Panc1 (cell line): Measurements from ENCODE around the gene SETD1B. TPM values are rescaled to one million over a fixed set of nuclear protein-coding genes. Genes with fewer than 3 reads are reported as not detected.

ENCODE experiments used
- ATAC-seq: fragments of 200-7000 bp; cut with Tn5 transposase; 2 replicates; pipeline ENCODE4 v1.9.1; 2020; ENCODE audit warnings: mild to moderate bottlenecking, moderate library complexity
- BruUV-seq: library from RNA; stranded (reverse); fragments of 400-500 nt; replicated peaks from 2 replicates; lab custom pipeline; 2021; lab: Mats Ljungman, UMichigan
- CTCF ChIA-PET: fragments of 300-600 bp; sonication (Branson Sonifier 250); formaldehyde crosslinking; loops from one replicate; lab custom pipeline; 2022; ENCODE audit warnings: antibody characterized with exemption; lab: Charles Lee
- POLR2A ChIA-PET: fragments of 300-600 bp; sonication (Branson Sonifier 250); formaldehyde crosslinking; loops from one replicate; lab custom pipeline; 2022; ENCODE audit warnings: antibody characterized with exemption; lab: Charles Lee
- DNase-seq: peaks from one replicate; pipeline ENCODE4 v3.0.0-alpha.2; 2010; ENCODE audit warnings: low read depth, low spot score
- H3K27ac ChIP-seq: 2 replicates; pipeline ENCODE4 v1.5.1; 2011; ENCODE audit warnings: mild to moderate bottlenecking, low read length, inconsistent platforms
- H3K27me3 ChIP-seq: fragments of 200-500 bp; sonication (Bioruptor generic); 2 replicates; pipeline ENCODE4 v1.6.0; 2014; ENCODE audit warnings: low read length, inconsistent platforms; ENCODE audit not compliant: control insufficient read depth, insufficient read depth
- H3K36me3 ChIP-seq: fragments of 200-500 bp; sonication (Bioruptor generic); 2 replicates; pipeline ENCODE4 v1.5.1; 2014; ENCODE audit warnings: inconsistent platforms, mild to moderate bottlenecking, low read length, moderate library complexity; ENCODE audit not compliant: control insufficient read depth, insufficient read depth
- H3K4me1 ChIP-seq: 2 replicates; pipeline ENCODE4 v1.5.1; 2011; ENCODE audit warnings: inconsistent platforms, mild to moderate bottlenecking, low read length, moderate library complexity; ENCODE audit not compliant: control insufficient read depth, insufficient read depth
- H3K4me3 ChIP-seq, 2 experiments: 2 replicates each; pipeline ENCODE4 v1.5.1; 2011 to 2012; ENCODE audit warnings: low read depth in 2 of 2, low read length in 2 of 2, mild to moderate bottlenecking in 2 of 2, inconsistent platforms in 1 of 2, moderate library complexity in 1 of 2
- H3K9me3 ChIP-seq: fragments of 200-500 bp; sonication (Bioruptor generic); 2 replicates; pipeline ENCODE4 v1.5.1; 2014; ENCODE audit warnings: low read depth, mild to moderate bottlenecking, inconsistent platforms, low read length, moderate library complexity; ENCODE audit not compliant: control insufficient read depth, insufficient read depth
- CTCF ChIP-seq: fragments of 450-650 bp; IDR thresholded peaks from 2 replicates; pipeline ENCODE4 v1.5.1; 2017; ENCODE audit warnings: mild to moderate bottlenecking
- POLR2AphosphoS5 ChIP-seq: IDR thresholded peaks from 2 replicates; pipeline ENCODE4 v1.6.1; 2012; ENCODE audit warnings: mild to moderate bottlenecking, low read depth, low read length, moderate library complexity
- REST ChIP-seq, 2 experiments: IDR thresholded peaks; 2 replicates each; pipeline ENCODE4 v1.6.1; 2011 to 2012; ENCODE audit warnings: low read depth in 2 of 2, control low read depth in 1 of 2, low read length in 1 of 2, mild to moderate bottlenecking in 1 of 2, moderate library complexity in 1 of 2; ENCODE audit not compliant: insufficient read depth in 1 of 2
- SIN3A ChIP-seq: IDR thresholded peaks from 2 replicates; pipeline ENCODE4 v1.6.1; 2012; ENCODE audit warnings: low read depth, mild to moderate bottlenecking, low read length, moderate library complexity, borderline replicate concordance; ENCODE audit not compliant: insufficient read depth
- TCF7L2 ChIP-seq: IDR thresholded peaks from 2 replicates; pipeline ENCODE4 v1.6.1; 2011; ENCODE audit warnings: mild to moderate bottlenecking, low read depth, low read length, inconsistent platforms
- in situ Hi-C: cut with HindIII; loops from 2 replicates; pipeline ENCODE4 v1.10.0; 2016; ENCODE audit warnings: low sequenced_read_pairs, low pct_unique_long_range_greater_than_20kb
- intact Hi-C: fragments of 100-400 bp; cut with micrococcal nuclease; formaldehyde crosslinking; loops from one replicate; pipeline ENCODE4 v1.10.0; 2022; ENCODE audit not compliant: unreplicated experiment
- total RNA-seq: library from RNA; stranded (reverse); gene quantifications from one replicate; pipeline ENCODE4 v1.2.1, GENCODE V29; 2021; ENCODE audit not compliant: unreplicated experiment

SETD1B gene
- total RNA-seq, 1 experiment from 2014 or later: 31.2 TPM

- CTCF ChIA-PET: interaction anchor here (0.5 to 1.1 kb wide), 2 partner anchors 9 to 26 kb away, joined by 3 to 4 read pairs; no protein-coding TSS in a partner anchor
- DNase-seq: no peak
- intact Hi-C loops: no loop called here
- Histone ChIP-seq H3K4me1 (peaks cover 26% of the 10 kb centered on the region), H3K9me3 (no peaks in the 10 kb centered on the region), H3K36me3 (peaks cover 2% of the 10 kb centered on the region), H3K27me3 (no peaks in the 10 kb centered on the region), H3K27ac (peak overlapping the region; percentile 98), H3K4me3 (peak overlapping the region; percentile 55 to 72)
- ATAC-seq: peak; percentile 60
- in situ Hi-C loops: no loop called here
- BruUV-seq: no TSS peak
- TF ChIP-seq TCF7L2 (no peak), REST (IDR thresholded peaks at IDR 0.05; ENCODE audit: insufficient read depth in 1 of 2, low read depth in 2 of 2, low read length in 1 of 2) (peak in 1 of 2 experiments; percentile 1; a peak in 1 of 4 replicates), CTCF (no peak), POLR2AphosphoS5 (peak; percentile 89), SIN3A (no peak; the same call in 1 of the 2 replicates)
- POLR2A ChIA-PET: interaction anchor here (0.6 to 1.2 kb wide), 3 partner anchors 10 to 452 kb away, joined by 3 read pairs; partner anchors contain the start of genes MORN3 and RHOF
Observed at GRCh38 chr12:121802843-121803698, 738 bp upstream of the SETD1B start.

GRCh38 chr12:121804417-121805111 lies 755 bp downstream of the SETD1B start:
- DNase-seq (no peak), ATAC-seq (no peak)
- ChIA-PET POLR2A (interaction anchor here (0.6 kb wide), 2 partner anchors 355 to 789 kb away, joined by 3 to 10 read pairs; no protein-coding TSS in a partner anchor), CTCF (interaction anchor here (0.8 kb wide), 1 partner anchor 10 kb away, joined by 4 read pairs; no protein-coding TSS in a partner anchor)
- intact Hi-C loops (no loop called here), in situ Hi-C loops (no loop called here)
- BruUV-seq: no TSS peak
- Histone ChIP-seq H3K27me3 (no peaks in the 10 kb centered on the region), H3K36me3 (peaks cover 8% of the 10 kb centered on the region), H3K27ac (peak overlapping the region; percentile 83), H3K4me3 (peak overlapping the region; percentile 55 to 62), H3K4me1 (peaks cover 14% of the 10 kb centered on the region), H3K9me3 (no peaks in the 10 kb centered on the region)
- TF ChIP-seq CTCF (no peak), SIN3A (no peak; the same call in 1 of the 2 replicates), POLR2AphosphoS5 (no peak), REST (IDR thresholded peaks at IDR 0.05; ENCODE audit: insufficient read depth in 1 of 2, low read depth in 2 of 2, low read length in 1 of 2) (no peak), TCF7L2 (no peak)
